Measurements from ENCODE around the gene DTX4. TPM values are rescaled to one million over a fixed set of nuclear protein-coding genes. Genes with fewer than 3 reads are reported as not detected.

Gene DTX4
- total RNA-seq, 1 experiment from 2014 or later: 0.21 TPM

GRCh38 chr11:59224351-59224928 is 52.5 kb downstream of the DTX4 start:
- Histone ChIP-seq H3K27ac (ENCODE audit: low read length) (no peak overlapping the region), H3K27me3 (ENCODE audit: control insufficient read depth, insufficient read depth, low read length) (peaks cover 3% of the 10 kb centered on the region; the same call in 1 of the 2 replicates), H3K4me3 (ENCODE audit: low read depth in 2 of 2, low read length in 2 of 2) (no peak overlapping the region), H3K9me3 (ENCODE audit: control insufficient read depth, insufficient read depth, low read depth, low read length) (no peaks in the 10 kb centered on the region), H3K36me3 (ENCODE audit: control insufficient read depth, insufficient read depth, low read length) (no peaks in the 10 kb centered on the region), H3K4me1 (ENCODE audit: control insufficient read depth, insufficient read depth, low read length) (no peaks in the 10 kb centered on the region)
- ATAC-seq (no peak), DNase-seq (ENCODE audit: low read depth, low spot score) (no peak)
- POLR2A ChIA-PET: interaction anchor here (0.7 kb wide), 1 partner anchor 1339 kb away, joined by 3 read pairs; no protein-coding TSS in a partner anchor
- TF ChIP-seq TCF7L2 (IDR thresholded peaks at IDR 0.05; ENCODE audit: low read depth, low read length): no peak
- TF ChIP-seq POLR2AphosphoS5 (IDR thresholded peaks at IDR 0.05; ENCODE audit: low read depth, low read length): no peak
- no peak for TF ChIP-seq CTCF (IDR thresholded peaks at IDR 0.05)
- no peak for TF ChIP-seq SIN3A (IDR thresholded peaks at IDR 0.05; ENCODE audit: borderline replicate concordance, insufficient read depth, low read depth, low read length)
- no peak for TF ChIP-seq REST (IDR thresholded peaks at IDR 0.05; ENCODE audit: insufficient read depth in 1 of 2, low read depth in 2 of 2, low read length in 1 of 2)
- intact Hi-C loops (cut with micrococcal nuclease; ENCODE audit: unreplicated experiment) (no loop called here), in situ Hi-C loops (cut with HindIII; ENCODE audit: low pct_unique_long_range_greater_than_20kb, low sequenced_read_pairs) (no loop called here)
- CTCF ChIA-PET: no interaction called here
- no TSS peak for BruUV-seq (replicated peaks)

- CTCF ChIA-PET: no interaction called here
- DNase-seq (ENCODE audit: low read depth, low spot score) (no peak), ATAC-seq (no peak)
- Histone ChIP-seq H3K27me3 (ENCODE audit: control insufficient read depth, insufficient read depth, low read length) (peaks cover 3% of the 10 kb centered on the region; the same call in 1 of the 2 replicates), H3K4me1 (ENCODE audit: control insufficient read depth, insufficient read depth, low read length) (no peaks in the 10 kb centered on the region), H3K27ac (ENCODE audit: low read length) (no peak overlapping the region), H3K4me3 (ENCODE audit: low read depth in 2 of 2, low read length in 2 of 2) (no peak overlapping the region), H3K9me3 (ENCODE audit: control insufficient read depth, insufficient read depth, low read depth, low read length) (no peaks in the 10 kb centered on the region), H3K36me3 (ENCODE audit: control insufficient read depth, insufficient read depth, low read length) (no peaks in the 10 kb centered on the region)
- in situ Hi-C loops (cut with HindIII; ENCODE audit: low pct_unique_long_range_greater_than_20kb, low sequenced_read_pairs) (no loop called here), intact Hi-C loops (cut with micrococcal nuclease; ENCODE audit: unreplicated experiment) (no loop called here)
- BruUV-seq (replicated peaks): no TSS peak
- POLR2A ChIA-PET: no interaction called here
- TF ChIP-seq POLR2AphosphoS5 (IDR thresholded peaks at IDR 0.05; ENCODE audit: low read depth, low read length) (no peak), CTCF (IDR thresholded peaks at IDR 0.05) (no peak), REST (IDR thresholded peaks at IDR 0.05; ENCODE audit: insufficient read depth in 1 of 2, low read depth in 2 of 2, low read length in 1 of 2) (no peak), SIN3A (IDR thresholded peaks at IDR 0.05; ENCODE audit: borderline replicate concordance, insufficient read depth, low read depth, low read length) (no peak)
Observed at GRCh38 chr11:59225017-59225416, 53.1 kb downstream of the DTX4 start.
